Lung (tissue), 12 donors: ENCODE data around the gene CEMIP. TPM values are rescaled to one million over a fixed set of nuclear protein-coding genes. Genes with fewer than 3 reads are reported as not detected.

Source experiments
- ATAC-seq: fragments of 200-7000 bp; cut with Tn5 transposase; one replicate; pipeline ENCODE4 v1.9.1; 2020; ENCODE audit warnings: moderate number of reproducible peaks; ENCODE audit not compliant: insufficient read depth, low FRiP score
- DNase-seq, 3 donors: peaks; one replicate each; pipeline ENCODE4 v3.0.0-alpha.2; 2013 to 2017
- H3K27ac ChIP-seq, 2 donors: one replicate each; pipeline ENCODE4 v1.5.1; 2013; ENCODE audit warnings: mild to moderate bottlenecking in 2 of 2, moderate library complexity in 2 of 2, control low read depth in 1 of 2, inconsistent platforms in 1 of 2, low read depth in 1 of 2, low read length in 1 of 2
- H3K27me3 ChIP-seq, 3 donors: one replicate each; pipeline ENCODE4 v1.5.1; 2013; ENCODE audit warnings: low read length in 2 of 3; ENCODE audit not compliant: control insufficient read depth in 3 of 3, insufficient read depth in 3 of 3
- H3K36me3 ChIP-seq, 4 donors: one replicate each; pipeline ENCODE4 v1.5.1; 2013; ENCODE audit warnings: low read length in 4 of 4, mild to moderate bottlenecking in 1 of 4, moderate library complexity in 1 of 4; ENCODE audit not compliant: control insufficient read depth in 4 of 4, insufficient read depth in 4 of 4
- H3K4me1 ChIP-seq, 5 donors: one replicate each; pipeline ENCODE4 v1.5.1; 2013; ENCODE audit warnings: low read length in 5 of 5, mild to moderate bottlenecking in 2 of 5, moderate library complexity in 1 of 5; ENCODE audit not compliant: control insufficient read depth in 5 of 5, insufficient read depth in 5 of 5
- H3K4me3 ChIP-seq: one replicate; pipeline ENCODE4 v1.5.1; 2013; ENCODE audit warnings: mild to moderate bottlenecking, control low read depth, moderate library complexity
- H3K9ac ChIP-seq, 2 donors: one replicate each; pipeline ENCODE4 v1.5.1; 2013; ENCODE audit warnings: low read length in 2 of 2, control low read depth in 1 of 2; ENCODE audit not compliant: insufficient read depth in 1 of 2
- H3K9me3 ChIP-seq, 4 donors: one replicate each; pipeline ENCODE4 v1.5.1; 2013; ENCODE audit warnings: low read length in 3 of 4, mild to moderate bottlenecking in 1 of 4, moderate library complexity in 1 of 4; ENCODE audit not compliant: control insufficient read depth in 4 of 4, insufficient read depth in 3 of 4
- WGBS, 2 donors: extraction: QIAGEN DNeasy Blood & Tissue Kit; methylation state at CpG; one replicate each; pipeline ENCODE4 v1.1.7; 2013; 5-methylcytosine and 5-hydroxymethylcytosine counted together
- polyA plus RNA-seq, 2 donors: library from polyadenylated mRNA; stranded (reverse); fragments of 200-250 nt; gene quantifications; one replicate each; pipeline ENCODE4 v1.2.1, GENCODE V29; 2013
- total RNA-seq, 2 donors: library from RNA; depleted of rRNA in 1 of 2; stranded (reverse); fragments of >200 nt in 1 of 2; gene quantifications; one replicate each; pipeline ENCODE4 v1.2.1, GENCODE V29; 2014 to 2021
- TF ChIP-seq, protein P1 (sequence below): IDR thresholded peaks from 2 replicates; pipeline ENCODE4 v1.5.1; 2012; ENCODE audit warnings: mild to moderate bottlenecking; ENCODE audit errors: control extremely low read depth, extremely low read depth
- donor health status: control.
- donor health status: control.
- donor health status: Bipolar disorder and iron deficiency.
- donor health status: healthy.
- donor health status: DM: yes; HTN: yes; CAD: no.

CEMIP gene
- total and polyA plus RNA-seq, 4 donors = 1.9 to 32.0 (median 3.9) TPM

- Histone ChIP-seq H3K4me1 (no peaks in the 10 kb centered on the region), H3K27ac (no peak overlapping the region), H3K9ac (no peak overlapping the region), H3K36me3 (no peaks in the 10 kb centered on the region), H3K27me3 (no peaks in the 10 kb centered on the region), H3K9me3 (no peaks in the 10 kb centered on the region), H3K4me3 (no peak overlapping the region)
- TF ChIP-seq, protein P1, sequence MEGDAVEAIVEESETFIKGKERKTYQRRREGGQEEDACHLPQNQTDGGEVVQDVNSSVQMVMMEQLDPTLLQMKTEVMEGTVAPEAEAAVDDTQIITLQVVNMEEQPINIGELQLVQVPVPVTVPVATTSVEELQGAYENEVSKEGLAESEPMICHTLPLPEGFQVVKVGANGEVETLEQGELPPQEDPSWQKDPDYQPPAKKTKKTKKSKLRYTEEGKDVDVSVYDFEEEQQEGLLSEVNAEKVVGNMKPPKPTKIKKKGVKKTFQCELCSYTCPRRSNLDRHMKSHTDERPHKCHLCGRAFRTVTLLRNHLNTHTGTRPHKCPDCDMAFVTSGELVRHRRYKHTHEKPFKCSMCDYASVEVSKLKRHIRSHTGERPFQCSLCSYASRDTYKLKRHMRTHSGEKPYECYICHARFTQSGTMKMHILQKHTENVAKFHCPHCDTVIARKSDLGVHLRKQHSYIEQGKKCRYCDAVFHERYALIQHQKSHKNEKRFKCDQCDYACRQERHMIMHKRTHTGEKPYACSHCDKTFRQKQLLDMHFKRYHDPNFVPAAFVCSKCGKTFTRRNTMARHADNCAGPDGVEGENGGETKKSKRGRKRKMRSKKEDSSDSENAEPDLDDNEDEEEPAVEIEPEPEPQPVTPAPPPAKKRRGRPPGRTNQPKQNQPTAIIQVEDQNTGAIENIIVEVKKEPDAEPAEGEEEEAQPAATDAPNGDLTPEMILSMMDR = no peak
- DNase-seq (no peak), ATAC-seq (no peak)
- 72 to 85% methylated on average over 6 of the region's 6 CpGs for WGBS, 2 donors
Measured at GRCh38 chr15:80825361-80826030, 46.3 kb downstream of the CEMIP start.

DNA sequence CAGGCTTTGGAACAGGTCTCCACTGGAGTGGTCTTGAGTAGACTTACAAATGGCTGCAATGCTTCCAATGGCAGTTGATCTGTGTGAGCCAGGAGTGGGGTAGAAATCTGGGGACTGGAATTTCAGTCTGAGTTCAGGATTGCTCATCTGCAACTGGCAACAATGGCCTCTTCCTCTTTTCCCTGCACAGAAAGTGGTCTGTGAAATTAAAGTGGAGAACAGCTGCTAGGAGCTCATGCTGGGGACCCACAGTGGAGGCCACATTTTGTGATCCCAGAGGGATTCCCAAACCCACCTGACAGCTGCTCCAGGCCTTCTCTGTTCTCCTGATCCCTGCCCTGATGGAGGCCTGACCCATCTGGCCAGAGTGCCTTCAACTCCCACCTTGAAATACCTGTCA is 49.6 kb downstream of the CEMIP start:
- peaks cover 0 to 3% (median 0%) of the 10 kb centered on the region in 5 donors for H3K4me1 ChIP-seq
- no peak overlapping the region for H3K9ac ChIP-seq
- H3K9me3 ChIP-seq = no peaks in the 10 kb centered on the region
- TF ChIP-seq, protein P1 = no peak
- DNase-seq (no peak), ATAC-seq (no peak)
- no peaks in the 10 kb centered on the region for H3K36me3 ChIP-seq
- H3K4me3 ChIP-seq = no peak overlapping the region
- no peaks in the 10 kb centered on the region for H3K27me3 ChIP-seq
- H3K27ac ChIP-seq = no peak overlapping the region

GRCh38 chr15:80830677-80831076 is 51.5 kb downstream of the CEMIP start:
- 96 to 100% methylated on average over 1 of the region's 1 CpG for WGBS, 2 donors

More at GRCh38 chr15:80830677-80831076, 51.5 kb downstream of the CEMIP start:
- Histone ChIP-seq H3K9ac (no peak overlapping the region), H3K4me1 (peaks cover 0 to 9% (median 0%) of the 10 kb centered on the region in 5 donors), H3K27ac (no peak overlapping the region), H3K9me3 (no peaks in the 10 kb centered on the region), H3K4me3 (no peak overlapping the region), H3K36me3 (no peaks in the 10 kb centered on the region), H3K27me3 (no peaks in the 10 kb centered on the region)
- DNase-seq = no peak
- TF ChIP-seq, protein P1 = no peak
- no peak for ATAC-seq
